Mesenchymal stem cell (in vitro differentiated cells and primary cell): ENCODE measurements around the gene CELA2B.

Experiments used
- DNase-seq: peaks from one replicate; pipeline ENCODE4 v3.0.0-alpha.2; 2013
- H2AFZ ChIP-seq: one replicate; pipeline ENCODE4 v1.6.1; 2013; ENCODE audit warnings: low read depth, mild to moderate bottlenecking, control low read depth, inconsistent platforms, low read length, moderate library complexity
- H2AK5ac ChIP-seq: 2 replicates; pipeline ENCODE4 v1.6.1; 2013; ENCODE audit warnings: low read length, moderate library complexity, mild to moderate bottlenecking, inconsistent platforms; ENCODE audit not compliant: severe bottlenecking
- H2BK120ac ChIP-seq: one replicate; pipeline ENCODE4 v1.6.1; 2013; ENCODE audit warnings: low read depth, mild to moderate bottlenecking, inconsistent platforms, low read length, moderate library complexity
- H2BK12ac ChIP-seq, 2 experiments: one replicate each; pipeline ENCODE4 v1.6.1; 2013; ENCODE audit warnings: inconsistent platforms in 2 of 2, low read length in 2 of 2, mild to moderate bottlenecking in 2 of 2, moderate library complexity in 2 of 2, control low read depth in 1 of 2
- H2BK15ac ChIP-seq: one replicate; pipeline ENCODE4 v1.6.1; 2013; ENCODE audit warnings: mild to moderate bottlenecking, low read depth, inconsistent platforms; ENCODE audit not compliant: poor library complexity, severe bottlenecking
- H2BK5ac ChIP-seq: 2 replicates; pipeline ENCODE4 v1.6.1; 2013; ENCODE audit warnings: low read depth, mild to moderate bottlenecking, low read length, control low read depth, inconsistent platforms; ENCODE audit not compliant: poor library complexity, severe bottlenecking
- H3K14ac ChIP-seq, 2 experiments: one replicate each; pipeline ENCODE4 v1.6.1; 2013; ENCODE audit warnings: inconsistent platforms in 2 of 2, low read length in 2 of 2, control low read depth in 1 of 2, mild to moderate bottlenecking in 1 of 2, moderate library complexity in 1 of 2
- H3K18ac ChIP-seq, 2 experiments: one replicate each; pipeline ENCODE4 v1.6.1; 2013; ENCODE audit warnings: inconsistent platforms in 2 of 2, low read length in 2 of 2, control low read depth in 1 of 2, low read depth in 1 of 2, mild to moderate bottlenecking in 1 of 2
- H3K23ac ChIP-seq, 2 experiments: one replicate each; pipeline ENCODE4 v1.6.1; 2013; ENCODE audit warnings: inconsistent platforms in 2 of 2, low read length in 2 of 2, mild to moderate bottlenecking in 2 of 2, moderate library complexity in 2 of 2, control low read depth in 1 of 2
- H3K27ac ChIP-seq: 2 replicates; pipeline ENCODE4 v1.5.1; 2013; ENCODE audit warnings: mild to moderate bottlenecking, moderate library complexity, low read length, control low read depth, inconsistent platforms; ENCODE audit not compliant: poor library complexity, severe bottlenecking
- H3K27me3 ChIP-seq, 2 experiments: 2 replicates each; pipeline versions ENCODE4 v1.6.1 to v1.7.0; 2013; ENCODE audit warnings: low read length in 2 of 2, mild to moderate bottlenecking in 2 of 2, moderate library complexity in 2 of 2, control low read depth in 1 of 2, inconsistent platforms in 1 of 2; ENCODE audit not compliant: control insufficient read depth in 1 of 2, insufficient read depth in 1 of 2
- H3K36me3 ChIP-seq, 2 experiments: 2 replicates each; pipeline versions ENCODE4 v1.6.1 to v1.7.0; 2013; ENCODE audit warnings: low read length in 2 of 2, control low read depth in 1 of 2, inconsistent platforms in 1 of 2, low read depth in 1 of 2, mild to moderate bottlenecking in 1 of 2; ENCODE audit not compliant: insufficient read depth in 2 of 2, control insufficient read depth in 1 of 2
- H3K4ac ChIP-seq, 2 experiments: one replicate each; pipeline ENCODE4 v1.6.1; 2013; ENCODE audit warnings: inconsistent platforms in 2 of 2, low read length in 2 of 2, mild to moderate bottlenecking in 2 of 2, moderate library complexity in 2 of 2, control low read depth in 1 of 2, low read depth in 1 of 2
- H3K4me1 ChIP-seq: 2 replicates; pipeline ENCODE4 v1.6.1; 2013; ENCODE audit warnings: low read depth, low read length, control low read depth; ENCODE audit not compliant: control insufficient read depth, insufficient read depth
- H3K4me2 ChIP-seq: 2 replicates; pipeline ENCODE4 v1.6.1; 2013; ENCODE audit warnings: low read length, mild to moderate bottlenecking, inconsistent platforms; ENCODE audit not compliant: poor library complexity, severe bottlenecking
- H3K4me3 ChIP-seq, 2 experiments: 2 replicates each; pipeline versions ENCODE4 v1.5.1 to v1.7.0; 2013; ENCODE audit warnings: low read length in 2 of 2, mild to moderate bottlenecking in 2 of 2, control low read depth in 1 of 2, low read depth in 1 of 2; ENCODE audit not compliant: insufficient read depth in 1 of 2
- H3K79me1 ChIP-seq: replicated peaks from 2 replicates; pipeline ENCODE4 v1.6.1; 2013; ENCODE audit warnings: mild to moderate bottlenecking, control low read depth, low read length, inconsistent platforms; ENCODE audit not compliant: poor library complexity, severe bottlenecking
- H3K9ac ChIP-seq: 2 replicates; pipeline ENCODE4 v1.7.0; 2013; ENCODE audit warnings: mild to moderate bottlenecking, low read length, moderate library complexity
- H3K9me3 ChIP-seq: 2 replicates; pipeline ENCODE4 v1.7.0; 2013; ENCODE audit warnings: mild to moderate bottlenecking, low read length; ENCODE audit not compliant: control insufficient read depth
- H4K8ac ChIP-seq: one replicate; pipeline ENCODE4 v1.6.1; 2013; ENCODE audit warnings: inconsistent platforms, mild to moderate bottlenecking, low read length, moderate library complexity
- H4K91ac ChIP-seq: one replicate; pipeline ENCODE4 v1.6.1; 2013; ENCODE audit warnings: mild to moderate bottlenecking, low read length, inconsistent platforms
- WGBS: methylation state at CpG from one replicate; pipeline ENCODE4 v1.1.7; 2013; ENCODE audit warnings: mixed read lengths; 5-methylcytosine and 5-hydroxymethylcytosine counted together

Gene CELA2B

DNA sequence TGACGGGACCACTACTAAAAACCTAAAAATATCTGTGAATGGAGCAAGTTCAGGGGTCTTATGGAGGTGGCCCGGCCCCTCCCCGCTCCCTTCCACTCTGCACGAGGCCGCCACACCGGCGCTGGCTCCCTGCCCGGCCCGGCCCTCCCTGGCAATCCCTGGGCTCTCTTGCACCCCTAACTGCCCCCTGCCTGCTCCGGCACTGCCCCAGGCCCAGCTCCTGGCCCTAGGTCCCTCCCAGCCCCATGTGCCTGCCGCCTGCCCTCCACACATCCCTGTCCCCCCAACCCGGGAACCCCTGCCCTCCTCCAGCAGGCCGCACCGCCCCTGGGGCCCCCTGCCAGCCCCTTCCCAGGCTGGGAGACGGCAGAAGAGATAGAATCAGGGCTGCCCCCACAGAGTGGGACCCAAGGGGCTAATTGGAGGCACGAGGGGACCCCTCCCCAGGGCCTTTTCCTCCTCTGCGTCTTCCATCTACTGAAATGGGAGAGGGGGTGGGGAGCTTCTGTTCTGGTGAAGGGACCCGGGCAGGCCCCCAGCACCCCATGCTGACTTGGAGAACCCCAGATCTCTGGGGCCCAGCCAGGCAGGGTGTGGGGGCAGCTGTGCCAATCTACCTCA, 47.0 kb upstream of the CELA2B start:
- WGBS, result 96% methylated on average over 17 of the region's 18 CpGs
- no peak overlapping the region for H2AFZ ChIP-seq

GRCh38 chr1:15429701-15430149, 46.2 kb upstream of the CELA2B start:
- no peaks in the 10 kb centered on the region for H3K27me3 ChIP-seq
- no peak overlapping the region for H2BK15ac ChIP-seq
- peak overlapping the region in 1 of 2 experiments; percentile 59 for H2BK12ac ChIP-seq
- H2AFZ ChIP-seq, result no peak overlapping the region
- no peak overlapping the region for H2AK5ac ChIP-seq
- peak overlapping the region in 1 of 2 experiments; percentile 11 for H3K18ac ChIP-seq
- H3K27ac ChIP-seq, result no peak overlapping the region
- H3K4me2 ChIP-seq, result no peak overlapping the region
- H3K4me1 ChIP-seq, result peaks cover 34% of the 10 kb centered on the region
- peak overlapping the region; percentile 5 for H4K91ac ChIP-seq
- no peak overlapping the region for H3K4me3 ChIP-seq
- H3K4ac ChIP-seq, result no peak overlapping the region
- H3K23ac ChIP-seq, result no peak overlapping the region
- 77% methylated on average over 16 of the region's 19 CpGs for WGBS
- DNase-seq, result peak; percentile 73
- peaks cover 6% of the 10 kb centered on the region for H3K79me1 ChIP-seq
- no peak overlapping the region for H3K9ac ChIP-seq
- H3K14ac ChIP-seq, result no peak overlapping the region
- no peak overlapping the region for H2BK5ac ChIP-seq
- H3K36me3 ChIP-seq, result peaks cover 15 to 44% of the 10 kb centered on the region in 2 experiments
- no peak overlapping the region for H2BK120ac ChIP-seq
- H4K8ac ChIP-seq, result no peak overlapping the region
- H3K9me3 ChIP-seq, result no peaks in the 10 kb centered on the region

More for the DNA sequence above, 47.0 kb upstream of the CELA2B start:
- Histone ChIP-seq H4K91ac (no peak overlapping the region), H2BK12ac (no peak overlapping the region), H3K9ac (no peak overlapping the region), H3K23ac (no peak overlapping the region), H2BK120ac (no peak overlapping the region), H3K18ac (no peak overlapping the region), H4K8ac (no peak overlapping the region), H3K27ac (no peak overlapping the region), H3K27me3 (no peaks in the 10 kb centered on the region), H2BK15ac (peak overlapping the region; percentile 26), H3K36me3 (peaks cover 15 to 44% of the 10 kb centered on the region in 2 experiments), H2AK5ac (no peak overlapping the region), H3K4me1 (peaks cover 36% of the 10 kb centered on the region), H2BK5ac (no peak overlapping the region), H3K4ac (no peak overlapping the region), H3K4me3 (no peak overlapping the region), H3K9me3 (no peaks in the 10 kb centered on the region), H3K79me1 (peaks cover 9% of the 10 kb centered on the region), H3K4me2 (no peak overlapping the region), H3K14ac (no peak overlapping the region)
- DNase-seq, result no peak

GRCh38 chr1:15430787-15431570, 44.9 kb upstream of the CELA2B start:
- Histone ChIP-seq H3K14ac (no peak overlapping the region), H2BK120ac (no peak overlapping the region), H3K4me2 (no peak overlapping the region), H3K36me3 (peaks cover 15 to 40% of the 10 kb centered on the region in 2 experiments), H4K91ac (no peak overlapping the region), H3K9me3 (no peaks in the 10 kb centered on the region), H2BK12ac (peak overlapping the region in 1 of 2 experiments; percentile 45), H2AFZ (no peak overlapping the region), H2BK15ac (no peak overlapping the region), H4K8ac (no peak overlapping the region), H3K23ac (no peak overlapping the region), H3K27me3 (no peaks in the 10 kb centered on the region), H3K4ac (no peak overlapping the region), H3K18ac (no peak overlapping the region), H3K27ac (no peak overlapping the region), H3K9ac (no peak overlapping the region), H3K79me1 (peaks cover 2% of the 10 kb centered on the region), H3K4me3 (no peak overlapping the region), H2BK5ac (no peak overlapping the region), H3K4me1 (peaks cover 36% of the 10 kb centered on the region), H2AK5ac (no peak overlapping the region)
- WGBS, result 57% methylated on average over 19 of the region's 19 CpGs
- DNase-seq, result peak; percentile 61

DNA sequence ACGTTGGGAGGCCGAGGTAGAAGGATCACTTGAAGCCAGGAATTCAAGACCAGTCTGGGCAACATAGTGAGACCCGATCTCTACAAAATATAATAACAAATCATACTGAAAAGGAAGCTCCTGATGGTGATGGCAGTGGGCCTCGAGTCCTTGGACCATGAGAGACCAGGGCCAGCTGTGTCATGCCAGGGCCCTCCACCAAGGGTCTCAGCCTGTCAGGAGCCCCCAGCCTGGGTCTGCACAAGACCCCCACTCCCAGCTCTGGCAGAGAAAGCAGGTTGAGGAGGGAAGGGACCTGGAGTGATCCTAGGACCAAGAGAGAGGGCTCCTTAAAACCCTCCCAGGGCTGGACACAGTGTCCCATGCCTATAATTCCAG, 44.3 kb upstream of the CELA2B start:
- H2BK120ac ChIP-seq, result no peak overlapping the region
- no peak overlapping the region for H4K8ac ChIP-seq
- DNase-seq, result no peak
- no peak overlapping the region for H3K4me3 ChIP-seq
- no peak overlapping the region for H2AK5ac ChIP-seq
- H3K9ac ChIP-seq, result no peak overlapping the region
- peaks cover 2% of the 10 kb centered on the region for H3K79me1 ChIP-seq
- no peak overlapping the region for H3K27ac ChIP-seq
- no peaks in the 10 kb centered on the region for H3K9me3 ChIP-seq
- H3K4me2 ChIP-seq, result no peak overlapping the region
- H3K27me3 ChIP-seq, result no peaks in the 10 kb centered on the region
- no peak overlapping the region for H3K18ac ChIP-seq
- H2BK5ac ChIP-seq, result no peak overlapping the region
- peaks cover 11 to 39% of the 10 kb centered on the region in 2 experiments for H3K36me3 ChIP-seq
- H3K14ac ChIP-seq, result no peak overlapping the region
- H2BK15ac ChIP-seq, result no peak overlapping the region
- no peak overlapping the region for H2BK12ac ChIP-seq
- H4K91ac ChIP-seq, result no peak overlapping the region
- H2AFZ ChIP-seq, result no peak overlapping the region
- peaks cover 30% of the 10 kb centered on the region for H3K4me1 ChIP-seq
- no peak overlapping the region for H3K4ac ChIP-seq
- WGBS, result 92% methylated on average over 1 of the region's 4 CpGs
- H3K23ac ChIP-seq, result no peak overlapping the region
